ENCODE results near the gene PRRT1B.

The PRRT1B gene

GRCh38 chr9:131554087-131554842 is 8.9 kb downstream of the PRRT1B start:
- no peak for DNase-seq

- no peak for DNase-seq
These were observed 9.6 kb downstream of the PRRT1B start for GRCh38 chr9:131554843-131555351.

DNA sequence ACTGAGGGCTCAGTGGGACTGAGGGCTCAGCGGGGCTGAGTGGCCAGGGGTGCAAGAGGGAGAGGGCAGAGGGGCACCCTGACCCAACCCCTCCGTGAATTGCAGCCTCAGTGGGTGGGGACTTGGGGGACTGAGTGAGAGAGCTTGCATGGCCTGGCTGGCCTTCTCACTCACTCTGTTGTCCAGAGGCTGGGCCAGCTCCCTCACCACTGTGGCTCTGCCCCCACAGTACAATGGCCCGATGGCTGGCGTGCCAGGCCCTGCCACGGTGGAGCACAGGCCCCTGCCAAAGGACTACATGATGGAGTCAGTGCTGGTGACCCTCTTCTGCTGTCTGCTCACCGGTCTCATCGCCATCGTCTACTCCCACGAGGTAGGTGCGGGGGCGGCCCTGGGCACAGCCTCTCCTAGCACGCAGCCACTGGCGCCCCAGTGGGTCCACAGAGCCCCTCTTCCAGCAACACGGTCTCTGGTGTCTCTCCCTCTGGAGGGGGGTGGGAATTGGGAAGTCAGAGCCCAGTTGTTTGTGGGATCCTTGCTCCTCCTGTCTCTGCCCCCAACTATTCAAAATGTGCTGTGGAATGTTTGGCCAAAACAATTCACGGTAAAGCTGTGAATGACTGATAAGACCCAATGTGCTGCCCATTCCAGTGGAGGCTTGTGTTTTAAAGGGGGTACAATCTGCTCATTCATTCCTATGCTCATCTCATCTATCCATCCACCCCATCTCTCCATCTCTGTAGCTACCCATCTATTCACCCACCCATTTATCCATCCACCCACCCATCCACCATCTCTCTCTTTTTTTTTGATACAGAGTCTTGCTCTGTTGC is 10.7 kb downstream of the PRRT1B start:
- DNase-seq, result no peak

DNA sequence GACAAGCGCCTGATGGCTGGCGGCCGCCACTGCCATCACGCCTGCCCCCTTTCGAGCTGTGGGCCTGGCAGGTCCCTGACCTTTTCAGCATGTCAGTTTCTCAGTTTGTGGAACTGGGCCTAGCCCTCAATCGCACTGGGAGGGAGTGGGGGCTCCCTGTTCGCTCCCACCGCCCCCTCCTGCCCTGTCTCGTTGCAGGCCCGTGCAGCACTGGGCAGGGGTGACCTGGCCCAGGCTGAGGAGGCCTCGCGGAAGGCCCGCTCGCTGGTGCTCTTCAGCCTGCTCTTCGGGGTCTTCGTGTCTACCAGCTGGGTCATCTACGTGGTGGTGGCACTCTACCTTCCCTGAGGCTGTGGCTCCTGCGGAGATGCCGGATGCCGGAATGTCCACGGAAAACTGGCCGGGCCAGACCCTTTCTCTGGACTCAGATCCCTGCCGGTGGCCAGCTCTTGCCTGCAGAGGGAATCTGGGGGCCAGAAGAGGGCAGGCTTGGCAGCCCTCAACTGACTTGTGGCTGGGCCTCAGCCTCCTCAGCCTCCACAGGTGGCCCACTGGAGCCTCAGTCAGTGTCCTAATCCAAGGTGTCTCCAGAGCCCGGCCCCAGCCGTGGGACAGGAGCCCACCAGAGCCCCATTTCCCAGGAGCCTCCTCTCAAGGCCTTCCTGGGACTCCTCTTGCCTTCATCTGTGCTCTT is 12.7 kb downstream of the PRRT1B start:
- no peak for DNase-seq

DNA sequence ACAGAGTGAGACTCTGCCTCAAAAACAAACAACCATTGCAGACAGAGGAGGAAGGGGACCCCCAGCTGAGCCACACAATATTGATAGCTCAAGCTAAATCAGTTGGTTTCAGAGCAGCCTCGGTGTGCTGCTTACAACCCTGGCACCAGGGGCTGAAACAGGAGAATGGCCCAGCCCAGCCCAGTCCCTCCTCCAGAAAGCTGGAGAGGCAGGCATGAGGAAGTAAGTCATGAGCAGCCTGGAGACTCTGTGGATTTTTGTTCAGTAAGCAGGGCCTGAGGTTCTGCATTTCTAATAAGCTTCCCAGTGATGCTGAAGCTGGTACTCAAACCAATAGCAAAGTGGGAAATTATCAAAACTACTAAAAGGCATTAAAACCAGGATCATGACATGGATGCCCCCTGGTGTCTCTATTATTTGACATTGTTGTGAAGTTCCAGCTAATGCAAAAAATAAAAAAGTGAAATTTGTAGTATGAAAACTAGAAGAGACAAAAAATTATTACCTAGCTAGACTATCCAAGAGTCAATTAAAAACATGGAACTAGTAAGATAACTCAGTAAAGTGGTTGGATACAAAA is 14.2 kb downstream of the PRRT1B start:
- no peak for DNase-seq

GRCh38 chr9:131562032-131562959 is 17.0 kb downstream of the PRRT1B start:
- peak; percentile 47 for DNase-seq

GRCh38 chr9:131565369-131565768 is 20.0 kb downstream of the PRRT1B start:
- no peak for DNase-seq

DNA sequence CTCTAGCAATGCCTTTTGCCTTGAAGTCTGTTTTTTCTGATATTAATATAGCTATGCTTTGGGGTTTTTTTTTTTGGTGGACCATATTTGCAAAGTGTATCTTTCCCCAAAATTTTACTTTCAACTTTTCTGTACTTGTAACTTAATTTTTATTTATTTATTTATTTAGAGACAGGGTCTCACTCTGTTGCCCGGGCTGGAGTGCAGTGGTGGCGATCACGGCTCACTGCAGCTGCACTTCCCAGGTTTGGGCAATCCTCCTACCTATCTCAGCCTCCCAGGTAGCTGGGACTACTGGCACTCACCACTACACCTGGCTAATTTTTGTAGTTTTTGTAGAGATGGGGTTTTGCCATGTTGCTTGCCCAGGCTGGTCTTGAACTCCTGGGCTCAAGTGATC is 20.8 kb downstream of the PRRT1B start:
- DNase-seq, result no peak

- DNase-seq, result no peak
These were observed 22.6 kb downstream of the PRRT1B start for GRCh38 chr9:131567910-131568309.

GRCh38 chr9:131574730-131575640 is 29.7 kb downstream of the PRRT1B start:
- no peak for DNase-seq

DNA sequence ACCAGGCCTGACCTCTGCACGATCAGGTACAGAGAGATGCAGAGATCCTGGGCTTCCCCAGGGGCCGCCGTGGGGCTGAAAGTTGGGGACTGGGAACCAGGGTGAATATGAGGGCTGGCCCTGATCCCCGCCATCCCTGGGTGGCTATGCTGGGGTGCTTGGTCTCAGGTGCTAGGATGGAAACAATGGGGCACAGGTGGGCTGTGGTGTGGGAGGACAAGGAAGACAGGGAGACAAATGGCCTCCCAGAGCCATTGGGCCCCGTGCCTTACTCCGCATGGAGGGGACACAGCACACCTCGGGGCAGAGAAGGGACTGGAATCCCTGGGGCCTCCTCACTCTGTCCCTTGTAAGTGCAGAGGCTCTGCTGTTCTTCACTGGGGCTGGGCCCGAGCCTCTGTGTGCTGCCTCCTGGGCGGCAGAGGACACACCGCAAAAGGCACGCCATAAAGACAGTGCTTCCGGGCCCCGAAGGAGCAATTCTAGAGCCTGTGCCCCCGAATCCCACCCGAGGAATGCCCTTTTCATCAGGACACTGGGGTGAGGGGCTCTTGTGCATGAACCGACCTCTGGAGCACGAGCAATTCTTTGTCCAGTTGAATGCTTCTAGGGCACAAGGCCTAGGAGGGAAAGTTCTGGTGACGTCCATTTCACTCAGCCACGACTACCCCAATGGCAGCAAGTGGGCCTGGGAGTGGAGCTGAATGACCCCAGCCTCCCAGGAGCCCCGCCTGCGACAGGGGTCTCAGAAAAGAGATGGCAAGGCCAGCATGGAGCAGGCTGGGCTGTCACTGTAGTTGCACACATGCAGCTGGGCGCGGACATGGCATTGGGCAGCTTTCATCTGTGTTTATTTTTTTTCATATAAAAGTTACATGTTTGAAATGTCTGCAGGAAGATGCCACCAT is 30.9 kb downstream of the PRRT1B start:
- DNase-seq, result no peak

DNA sequence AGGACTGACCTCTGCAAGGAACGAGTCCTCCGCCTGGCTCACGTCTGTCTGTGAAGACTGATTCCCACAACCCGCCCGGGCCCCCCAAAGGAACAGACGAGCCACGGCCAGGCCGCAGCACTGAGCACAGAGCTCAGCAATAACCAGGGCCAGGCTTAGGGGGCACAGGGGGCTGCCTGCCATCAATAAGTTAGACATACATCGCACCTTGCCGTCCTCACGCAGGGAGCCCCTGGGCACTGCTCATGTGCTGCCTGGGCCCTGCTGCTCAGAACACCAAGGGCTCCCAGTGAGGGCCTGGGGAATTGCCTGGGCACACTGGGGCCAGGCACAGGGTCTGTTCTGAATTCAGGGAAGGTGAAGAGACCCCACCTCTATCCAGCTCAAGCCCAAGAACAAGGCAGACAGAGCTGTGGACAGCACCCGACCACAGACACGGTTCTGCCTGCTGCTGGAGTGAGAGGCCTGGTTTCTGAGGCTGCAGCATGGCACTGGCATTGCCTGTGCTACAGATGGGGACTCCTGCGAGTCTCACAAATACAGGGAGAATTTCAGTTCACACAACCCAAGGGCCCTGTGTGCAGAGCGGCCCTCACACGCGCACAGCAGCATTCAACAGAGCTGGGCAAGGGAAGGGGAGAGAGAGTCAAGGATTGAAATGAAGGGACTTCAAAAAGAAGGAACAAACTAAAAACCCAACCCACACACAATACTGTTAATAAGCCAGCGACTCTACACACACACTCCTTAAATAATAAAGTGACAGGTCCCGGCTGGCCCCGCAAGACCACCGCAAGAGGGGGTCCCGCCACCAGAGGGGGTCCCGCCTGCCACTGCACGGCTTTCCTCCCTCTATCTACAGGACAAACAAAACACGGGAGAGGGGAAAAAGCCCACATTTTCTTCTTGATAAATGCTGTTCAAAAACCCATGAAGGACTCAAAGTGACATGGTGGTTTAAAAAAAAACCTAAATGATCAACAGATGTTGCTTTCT is 32.0 kb downstream of the PRRT1B start:
- no peak for DNase-seq

- DNase-seq, result no peak
These were observed 32.7 kb downstream of the PRRT1B start for GRCh38 chr9:131578021-131578420.

GRCh38 chr9:131578731-131579504 is 33.6 kb downstream of the PRRT1B start:
- DNase-seq, result no peak

GRCh38 chr9:131579789-131580211 is 34.5 kb downstream of the PRRT1B start:
- no peak for DNase-seq

DNA sequence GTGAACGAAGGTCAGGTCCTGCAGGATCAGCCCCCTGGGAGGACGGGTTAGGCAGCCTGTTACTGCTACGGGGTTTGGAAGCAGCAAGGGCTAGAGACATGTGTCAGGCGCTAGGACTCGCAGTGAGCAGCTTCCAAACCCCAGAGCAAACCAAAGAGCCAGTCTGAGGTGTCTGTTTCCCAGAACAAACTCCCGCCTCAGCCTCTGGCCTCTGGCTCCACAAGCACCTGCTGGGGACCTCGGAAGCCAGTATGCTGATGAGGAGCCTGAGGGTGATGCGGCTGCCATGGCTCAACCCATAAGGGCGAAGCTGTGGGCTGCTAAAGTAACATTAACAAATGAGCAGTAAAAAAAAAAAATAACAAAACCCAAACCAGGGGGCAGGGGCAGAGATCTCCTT is 35.0 kb downstream of the PRRT1B start:
- no peak for DNase-seq

DNA sequence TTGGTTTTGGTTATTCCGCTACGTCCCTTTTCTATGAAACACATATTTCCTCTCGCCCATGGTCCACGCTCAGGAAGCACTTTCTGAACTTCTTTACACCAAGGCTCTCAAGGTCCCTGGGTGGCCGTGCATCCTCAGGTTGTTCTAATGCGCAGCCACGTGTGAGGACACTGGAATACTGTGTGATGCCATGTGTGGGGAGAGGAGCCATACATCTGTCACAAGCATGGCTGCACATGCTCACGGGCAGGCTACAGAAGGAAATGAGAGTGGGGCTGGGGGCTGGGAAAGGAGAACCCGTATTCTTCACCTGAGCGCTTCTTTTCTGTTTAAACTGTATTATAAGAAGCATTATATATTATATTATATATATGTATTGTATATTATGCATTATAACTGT is 36.7 kb downstream of the PRRT1B start:
- no peak for DNase-seq
